ENCODE data around the gene ERN1.

The ERN1 gene

GRCh38 chr17:64009571-64010402 is 120.2 kb downstream of the ERN1 start:
- Histone ChIP-seq H3K4me1 (ENCODE audit: control insufficient read depth, insufficient read depth, low read length) (no peaks in the 10 kb centered on the region; the same call in 1 of the 2 replicates), H3K9me3 (ENCODE audit: control insufficient read depth, insufficient read depth, low read depth, low read length) (no peaks in the 10 kb centered on the region), H3K27ac (ENCODE audit: extremely low read depth, low read depth, low read length) (no peak overlapping the region), H3K4me3 (ENCODE audit: low read depth, low read length) (no peak overlapping the region), H3K36me3 (ENCODE audit: control insufficient read depth in 2 of 2, insufficient read depth in 1 of 2, low read length in 2 of 2) (no peaks in the 10 kb centered on the region)
- CTCF ChIA-PET, result interaction anchor here (1.0 kb wide), 1 partner anchor 144 kb away, joined by 4 read pairs; no protein-coding TSS in a partner anchor
- TF ChIP-seq SCRT2 (tag by site-specific recombination; IDR thresholded peaks at IDR 0.05) (peak; percentile 75), KLF9 (tag by site-specific recombination; IDR thresholded peaks at IDR 0.05; ENCODE audit: low read depth) (no peak), SCRT1 (tag by site-specific recombination; IDR thresholded peaks at IDR 0.05; ENCODE audit: borderline replicate concordance) (peak; percentile 58; the same call in 1 of the 2 replicates)
- POLR2A ChIA-PET, result no interaction called here

GRCh38 chr17:64008830-64009229 is 121.1 kb downstream of the ERN1 start:
- POLR2A ChIA-PET, result no interaction called here
- CTCF ChIA-PET, result no interaction called here
- H3K36me3 ChIP-seq (ENCODE audit: control insufficient read depth in 2 of 2, insufficient read depth in 1 of 2, low read length in 2 of 2), result no peaks in the 10 kb centered on the region
- no peak for TF ChIP-seq HOXD13 (CRISPR knock-in tag; IDR thresholded peaks at IDR 0.05; ENCODE audit: borderline replicate concordance)
- TF ChIP-seq, protein P1, sequence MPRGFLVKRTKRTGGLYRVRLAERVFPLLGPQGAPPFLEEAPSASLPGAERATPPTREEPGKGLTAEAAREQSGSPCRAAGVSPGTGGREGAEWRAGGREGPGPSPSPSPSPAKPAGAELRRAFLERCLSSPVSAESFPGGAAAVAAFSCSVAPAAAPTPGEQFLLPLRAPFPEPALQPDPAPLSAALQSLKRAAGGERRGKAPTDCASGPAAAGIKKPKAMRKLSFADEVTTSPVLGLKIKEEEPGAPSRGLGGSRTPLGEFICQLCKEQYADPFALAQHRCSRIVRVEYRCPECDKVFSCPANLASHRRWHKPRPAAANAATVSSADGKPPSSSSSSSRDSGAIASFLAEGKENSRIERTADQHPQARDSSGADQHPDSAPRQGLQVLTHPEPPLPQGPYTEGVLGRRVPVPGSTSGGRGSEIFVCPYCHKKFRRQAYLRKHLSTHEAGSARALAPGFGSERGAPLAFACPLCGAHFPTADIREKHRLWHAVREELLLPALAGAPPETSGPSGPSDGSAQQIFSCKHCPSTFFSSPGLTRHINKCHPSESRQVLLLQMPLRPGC (tag by site-specific recombination; IDR thresholded peaks at IDR 0.05), result no peak
- TF ChIP-seq ZNF133 (tag by site-specific recombination; IDR thresholded peaks at IDR 0.05), result no peak
- TF ChIP-seq ZNF621 (tag by site-specific recombination; IDR thresholded peaks at IDR 0.05), result no peak
- TF ChIP-seq, protein P2, sequence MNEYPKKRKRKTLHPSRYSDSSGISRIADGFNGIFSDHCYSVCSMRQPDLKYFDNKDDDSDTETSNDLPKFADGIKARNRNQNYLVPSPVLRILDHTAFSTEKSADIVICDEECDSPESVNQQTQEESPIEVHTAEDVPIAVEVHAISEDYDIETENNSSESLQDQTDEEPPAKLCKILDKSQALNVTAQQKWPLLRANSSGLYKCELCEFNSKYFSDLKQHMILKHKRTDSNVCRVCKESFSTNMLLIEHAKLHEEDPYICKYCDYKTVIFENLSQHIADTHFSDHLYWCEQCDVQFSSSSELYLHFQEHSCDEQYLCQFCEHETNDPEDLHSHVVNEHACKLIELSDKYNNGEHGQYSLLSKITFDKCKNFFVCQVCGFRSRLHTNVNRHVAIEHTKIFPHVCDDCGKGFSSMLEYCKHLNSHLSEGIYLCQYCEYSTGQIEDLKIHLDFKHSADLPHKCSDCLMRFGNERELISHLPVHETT (tag by site-specific recombination; IDR thresholded peaks at IDR 0.05), result no peak
- TF ChIP-seq, protein P3, sequence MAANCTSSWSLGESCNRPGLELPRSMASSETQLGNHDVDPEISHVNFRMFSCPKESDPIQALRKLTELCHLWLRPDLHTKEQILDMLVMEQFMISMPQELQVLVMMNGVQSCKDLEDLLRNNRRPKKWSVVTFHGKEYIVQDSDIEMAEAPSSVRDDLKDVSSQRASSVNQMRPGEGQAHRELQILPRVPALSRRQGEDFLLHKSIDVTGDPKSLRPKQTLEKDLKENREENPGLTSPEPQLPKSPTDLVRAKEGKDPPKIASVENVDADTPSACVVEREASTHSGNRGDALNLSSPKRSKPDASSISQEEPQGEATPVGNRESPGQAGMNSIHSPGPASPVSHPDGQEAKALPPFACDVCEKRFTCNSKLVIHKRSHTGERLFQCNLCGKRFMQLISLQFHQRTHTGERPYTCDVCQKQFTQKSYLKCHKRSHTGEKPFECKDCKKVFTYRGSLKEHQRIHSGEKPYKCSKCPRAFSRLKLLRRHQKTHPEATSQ (tag by site-specific recombination; IDR thresholded peaks at IDR 0.05), result no peak
- TF ChIP-seq ZNF654 (tag by site-specific recombination; IDR thresholded peaks at IDR 0.05; ENCODE audit: low read depth), result no peak
- TF ChIP-seq, protein P4, sequence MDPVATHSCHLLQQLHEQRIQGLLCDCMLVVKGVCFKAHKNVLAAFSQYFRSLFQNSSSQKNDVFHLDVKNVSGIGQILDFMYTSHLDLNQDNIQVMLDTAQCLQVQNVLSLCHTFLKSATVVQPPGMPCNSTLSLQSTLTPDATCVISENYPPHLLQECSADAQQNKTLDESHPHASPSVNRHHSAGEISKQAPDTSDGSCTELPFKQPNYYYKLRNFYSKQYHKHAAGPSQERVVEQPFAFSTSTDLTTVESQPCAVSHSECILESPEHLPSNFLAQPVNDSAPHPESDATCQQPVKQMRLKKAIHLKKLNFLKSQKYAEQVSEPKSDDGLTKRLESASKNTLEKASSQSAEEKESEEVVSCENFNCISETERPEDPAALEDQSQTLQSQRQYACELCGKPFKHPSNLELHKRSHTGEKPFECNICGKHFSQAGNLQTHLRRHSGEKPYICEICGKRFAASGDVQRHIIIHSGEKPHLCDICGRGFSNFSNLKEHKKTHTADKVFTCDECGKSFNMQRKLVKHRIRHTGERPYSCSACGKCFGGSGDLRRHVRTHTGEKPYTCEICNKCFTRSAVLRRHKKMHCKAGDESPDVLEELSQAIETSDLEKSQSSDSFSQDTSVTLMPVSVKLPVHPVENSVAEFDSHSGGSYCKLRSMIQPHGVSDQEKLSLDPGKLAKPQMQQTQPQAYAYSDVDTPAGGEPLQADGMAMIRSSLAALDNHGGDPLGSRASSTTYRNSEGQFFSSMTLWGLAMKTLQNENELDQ (tag by site-specific recombination; IDR thresholded peaks at IDR 0.05; ENCODE audit: low read depth), result no peak
- H3K4me3 ChIP-seq (ENCODE audit: low read depth, low read length), result no peak overlapping the region
- no peaks in the 10 kb centered on the region for H3K9me3 ChIP-seq (ENCODE audit: control insufficient read depth, insufficient read depth, low read depth, low read length)
- H3K27ac ChIP-seq (ENCODE audit: extremely low read depth, low read depth, low read length), result no peak overlapping the region
- H3K4me1 ChIP-seq (ENCODE audit: control insufficient read depth, insufficient read depth, low read length), result no peaks in the 10 kb centered on the region; the same call in 1 of the 2 replicates

DNA sequence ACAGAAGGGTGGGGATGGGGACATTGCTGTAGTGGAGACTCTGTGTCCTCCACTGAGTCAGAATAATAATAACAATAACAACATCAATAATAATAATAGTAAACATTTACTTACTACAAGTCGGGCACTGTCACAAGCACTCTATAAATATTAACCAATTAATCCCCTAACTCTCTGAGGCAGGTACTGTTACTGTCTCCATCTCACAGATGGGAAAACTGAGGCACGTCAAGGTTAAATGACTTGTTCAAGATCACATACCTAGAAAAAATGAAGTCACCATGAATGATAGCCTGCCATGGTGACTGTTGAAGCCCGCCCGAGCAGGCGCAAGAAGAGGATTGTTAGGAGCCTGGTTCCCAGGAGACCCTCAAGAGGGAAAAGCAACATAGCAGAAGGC is 121.6 kb downstream of the ERN1 start:
- CTCF ChIA-PET, result interaction anchor here (0.6 kb wide), 1 partner anchor 8 kb away, joined by 4 read pairs; no protein-coding TSS in a partner anchor
- Histone ChIP-seq H3K27ac (ENCODE audit: extremely low read depth, low read depth, low read length) (no peak overlapping the region), H3K36me3 (ENCODE audit: control insufficient read depth in 2 of 2, insufficient read depth in 1 of 2, low read length in 2 of 2) (no peaks in the 10 kb centered on the region)

More for the DNA sequence above, 121.6 kb downstream of the ERN1 start:
- Histone ChIP-seq H3K4me1 (ENCODE audit: control insufficient read depth, insufficient read depth, low read length) (no peaks in the 10 kb centered on the region; the same call in 1 of the 2 replicates), H3K9me3 (ENCODE audit: control insufficient read depth, insufficient read depth, low read depth, low read length) (no peaks in the 10 kb centered on the region), H3K4me3 (ENCODE audit: low read depth, low read length) (no peak overlapping the region)
- TF ChIP-seq ZNF324 (tag by site-specific recombination; IDR thresholded peaks at IDR 0.05), result no peak
- no peak for TF ChIP-seq ZNF114 (tag by site-specific recombination; IDR thresholded peaks at IDR 0.05)
- no peak for TF ChIP-seq PRDM1 (tag by site-specific recombination; IDR thresholded peaks at IDR 0.05)
- TF ChIP-seq ZBTB8A (tag by site-specific recombination; IDR thresholded peaks at IDR 0.05), result no peak
- TF ChIP-seq ZNF221 (tag by site-specific recombination; IDR thresholded peaks at IDR 0.05; ENCODE audit: borderline replicate concordance), result no peak
- TF ChIP-seq ZNF544 (tag by site-specific recombination; IDR thresholded peaks at IDR 0.05), result no peak
- POLR2A ChIA-PET, result no interaction called here

All from HEK293 (cell line).